ENCODE data around the gene CPLANE2.

GRCh38 chr1:16252912-16253311 is 15.9 kb upstream of the CPLANE2 start:
- TF ChIP-seq CTCF (conservative IDR thresholded peaks at IDR 0.05; ENCODE audit: low read depth, low read length) (no peak), SMC3 (IDR thresholded peaks at IDR 0.05; ENCODE audit: low read depth, low read length) (no peak), POLR2A (IDR thresholded peaks at IDR 0.05; ENCODE audit: low read depth, low read length) (no peak), RAD21 (IDR thresholded peaks at IDR 0.05; ENCODE audit: low read length) (no peak), RFX5 (IDR thresholded peaks at IDR 0.05; ENCODE audit: low read depth, low read length) (no peak), USF2 (IDR thresholded peaks at IDR 0.05; ENCODE audit: low read depth, low read length) (no peak), MXI1 (IDR thresholded peaks at IDR 0.05; ENCODE audit: borderline replicate concordance, low read depth, low read length) (no peak), MAZ (IDR thresholded peaks at IDR 0.05; ENCODE audit: borderline replicate concordance, low read depth, low read length) (no peak), MAFK (IDR thresholded peaks at IDR 0.05; ENCODE audit: low read depth, low read length) (no peak), BHLHE40 (IDR thresholded peaks at IDR 0.05; ENCODE audit: low read depth, low read length) (no peak)

Measured in IMR-90 (cell line).